Measurements from ENCODE around the gene RSRC1. TPM values are rescaled to one million over a fixed set of nuclear protein-coding genes. Genes with fewer than 3 reads are reported as not detected.
A peak's percentile ranks its signal among the peaks of the same experiment; 100 is the strongest.

RSRC1 gene
- total RNA-seq, 2 experiments from 2014 or later = 44.9 to 61.6 TPM

- H3K9me3 Mint-ChIP-seq (ENCODE audit: low read depth) = no peaks in the 10 kb centered on the region
- ChIA-PET POLR2A (no interaction called here), CTCF (interaction anchor here (1.3 kb wide), 1 partner anchor 21 kb away, joined by 3 read pairs; no protein-coding TSS in a partner anchor)
- no peak for DNase-seq
- no peak overlapping the region for H3K4me3 Mint-ChIP-seq
- intact Hi-C loops (cut with DNase I, micrococcal nuclease) = no loop called here
- H3K36me3 Mint-ChIP-seq (ENCODE audit: low read depth) = peaks cover 30% of the 10 kb centered on the region
- H3K27me3 Mint-ChIP-seq = no peaks in the 10 kb centered on the region
- H3K27ac Mint-ChIP-seq = no peak overlapping the region
- H3K4me1 Mint-ChIP-seq = no peaks in the 10 kb centered on the region
- ATAC-seq = no peak
Measured at GRCh38 chr3:158140396-158140795, 30.5 kb downstream of the RSRC1 start.

- Mint-ChIP-seq H3K36me3 (ENCODE audit: low read depth) (peaks cover 38% of the 10 kb centered on the region), H3K9me3 (ENCODE audit: low read depth) (no peaks in the 10 kb centered on the region), H3K4me3 (no peak overlapping the region), H3K27me3 (no peaks in the 10 kb centered on the region), H3K27ac (no peak overlapping the region), H3K4me1 (peaks cover 10% of the 10 kb centered on the region)
- no peak for DNase-seq
- intact Hi-C loops (cut with DNase I, micrococcal nuclease) = no loop called here
- no peak for ATAC-seq
- ChIA-PET CTCF (no interaction called here), POLR2A (interaction anchor here (0.6 kb wide), 1 partner anchor 31 kb away, joined by 8 read pairs; no protein-coding TSS in a partner anchor)
Measured at GRCh38 chr3:158148218-158148617, 38.3 kb downstream of the RSRC1 start.

GRCh38 chr3:158152186-158152585 is 42.3 kb downstream of the RSRC1 start:
- H3K36me3 Mint-ChIP-seq (ENCODE audit: low read depth) = peaks cover 34% of the 10 kb centered on the region
- H3K4me1 Mint-ChIP-seq = peaks cover 10% of the 10 kb centered on the region
- H3K27ac Mint-ChIP-seq = no peak overlapping the region
- POLR2A ChIA-PET = no interaction called here
- intact Hi-C loops (cut with DNase I, micrococcal nuclease) = no loop called here
- H3K9me3 Mint-ChIP-seq (ENCODE audit: low read depth) = peaks cover 3% of the 10 kb centered on the region
- DNase-seq = peak; percentile 7
- no peaks in the 10 kb centered on the region for H3K27me3 Mint-ChIP-seq
- ATAC-seq = peak; percentile 71
- CTCF ChIA-PET = no interaction called here
- H3K4me3 Mint-ChIP-seq = no peak overlapping the region

- ChIA-PET POLR2A (no interaction called here), CTCF (no interaction called here)
- Mint-ChIP-seq H3K36me3 (ENCODE audit: low read depth) (peaks cover 26% of the 10 kb centered on the region), H3K4me1 (peaks cover 8% of the 10 kb centered on the region), H3K27ac (no peak overlapping the region), H3K27me3 (no peaks in the 10 kb centered on the region), H3K4me3 (no peak overlapping the region), H3K9me3 (ENCODE audit: low read depth) (peaks cover 3% of the 10 kb centered on the region)
- intact Hi-C loops (cut with DNase I, micrococcal nuclease) = no loop called here
- DNase-seq = no peak
- no peak for ATAC-seq
Measured at GRCh38 chr3:158158969-158159368, 49.1 kb downstream of the RSRC1 start.

- no peaks in the 10 kb centered on the region for H3K27me3 Mint-ChIP-seq
- DNase-seq (no peak), ATAC-seq (no peak)
- POLR2A ChIA-PET = interaction anchor here (0.6 kb wide), 1 partner anchor 48 kb away, joined by 3 read pairs; no protein-coding TSS in a partner anchor
- peaks cover 3% of the 10 kb centered on the region for H3K9me3 Mint-ChIP-seq (ENCODE audit: low read depth)
- CTCF ChIA-PET = no interaction called here
- H3K27ac Mint-ChIP-seq = no peak overlapping the region
- no peak overlapping the region for H3K4me3 Mint-ChIP-seq
- peaks cover 8% of the 10 kb centered on the region for H3K4me1 Mint-ChIP-seq
- intact Hi-C loops (cut with DNase I, micrococcal nuclease) = no loop called here
- H3K36me3 Mint-ChIP-seq (ENCODE audit: low read depth) = peaks cover 24% of the 10 kb centered on the region
Measured at GRCh38 chr3:158159714-158160113, 49.8 kb downstream of the RSRC1 start.

- H3K27ac Mint-ChIP-seq = no peak overlapping the region
- no peak overlapping the region for H3K4me3 Mint-ChIP-seq
- ChIA-PET CTCF (interaction anchor here (1.3 to 1.5 kb wide), 2 partner anchors 20 to 25 kb away, joined by 3 to 6 read pairs; no protein-coding TSS in a partner anchor), POLR2A (no interaction called here)
- DNase-seq = no peak
- H3K9me3 Mint-ChIP-seq (ENCODE audit: low read depth) = no peaks in the 10 kb centered on the region
- peak; percentile 55 for ATAC-seq
- H3K36me3 Mint-ChIP-seq (ENCODE audit: low read depth) = peaks cover 19% of the 10 kb centered on the region
- H3K27me3 Mint-ChIP-seq = no peaks in the 10 kb centered on the region
- intact Hi-C loops (cut with DNase I, micrococcal nuclease) = no loop called here
- H3K4me1 Mint-ChIP-seq = peaks cover 8% of the 10 kb centered on the region
Measured at GRCh38 chr3:158160958-158161357, 51.1 kb downstream of the RSRC1 start.

GRCh38 chr3:158165141-158165655 is 55.3 kb downstream of the RSRC1 start:
- Mint-ChIP-seq H3K4me1 (peaks cover 14% of the 10 kb centered on the region), H3K4me3 (no peak overlapping the region), H3K9me3 (ENCODE audit: low read depth) (peaks cover 3% of the 10 kb centered on the region), H3K27me3 (no peaks in the 10 kb centered on the region), H3K36me3 (ENCODE audit: low read depth) (peaks cover 21% of the 10 kb centered on the region), H3K27ac (no peak overlapping the region)
- intact Hi-C loops (cut with DNase I, micrococcal nuclease) = no loop called here
- CTCF ChIA-PET = interaction anchor here (0.6 to 0.8 kb wide), 2 partner anchors 128 to 955 kb away, joined by 3 to 4 read pairs; no protein-coding TSS in a partner anchor
- POLR2A ChIA-PET = no interaction called here
- ATAC-seq (no peak), DNase-seq (no peak)

- no peaks in the 10 kb centered on the region for H3K27me3 Mint-ChIP-seq
- ATAC-seq (no peak), DNase-seq (no peak)
- POLR2A ChIA-PET = no interaction called here
- peaks cover 24% of the 10 kb centered on the region for H3K36me3 Mint-ChIP-seq (ENCODE audit: low read depth)
- peaks cover 14% of the 10 kb centered on the region for H3K4me1 Mint-ChIP-seq
- intact Hi-C loops (cut with DNase I, micrococcal nuclease) = no loop called here
- no peak overlapping the region for H3K27ac Mint-ChIP-seq
- peaks cover 3% of the 10 kb centered on the region for H3K9me3 Mint-ChIP-seq (ENCODE audit: low read depth)
- CTCF ChIA-PET = interaction anchor here (0.6 kb wide), 1 partner anchor 127 kb away, joined by 3 read pairs; no protein-coding TSS in a partner anchor
- no peak overlapping the region for H3K4me3 Mint-ChIP-seq
Measured at GRCh38 chr3:158165730-158166129, 55.8 kb downstream of the RSRC1 start.

- peaks cover 3% of the 10 kb centered on the region for H3K9me3 Mint-ChIP-seq (ENCODE audit: low read depth)
- ATAC-seq (no peak), DNase-seq (no peak)
- H3K27me3 Mint-ChIP-seq = no peaks in the 10 kb centered on the region
- H3K4me3 Mint-ChIP-seq = no peak overlapping the region
- POLR2A ChIA-PET = no interaction called here
- no peak overlapping the region for H3K27ac Mint-ChIP-seq
- peaks cover 9% of the 10 kb centered on the region for H3K4me1 Mint-ChIP-seq
- CTCF ChIA-PET = interaction anchor here (0.6 kb wide), 1 partner anchor 127 kb away, joined by 3 read pairs; no protein-coding TSS in a partner anchor
- peaks cover 27% of the 10 kb centered on the region for H3K36me3 Mint-ChIP-seq (ENCODE audit: low read depth)
- intact Hi-C loops (cut with DNase I, micrococcal nuclease) = no loop called here
Measured at GRCh38 chr3:158166223-158166622, 56.3 kb downstream of the RSRC1 start.

GRCh38 chr3:158167737-158168557 is 58.1 kb downstream of the RSRC1 start:
- ATAC-seq (peak; percentile 80), DNase-seq (peak; percentile 20)
- intact Hi-C loops (cut with DNase I, micrococcal nuclease) = no loop called here
- no peaks in the 10 kb centered on the region for H3K27me3 Mint-ChIP-seq
- peaks cover 3% of the 10 kb centered on the region for H3K9me3 Mint-ChIP-seq (ENCODE audit: low read depth)
- peaks cover 8% of the 10 kb centered on the region for H3K4me1 Mint-ChIP-seq
- ChIA-PET POLR2A (no interaction called here), CTCF (no interaction called here)
- peaks cover 31% of the 10 kb centered on the region for H3K36me3 Mint-ChIP-seq (ENCODE audit: low read depth)
- no peak overlapping the region for H3K27ac Mint-ChIP-seq
- H3K4me3 Mint-ChIP-seq = no peak overlapping the region

GRCh38 chr3:158169091-158169491 is 59.2 kb downstream of the RSRC1 start:
- peaks cover 8% of the 10 kb centered on the region for H3K4me1 Mint-ChIP-seq
- POLR2A ChIA-PET = no interaction called here
- ATAC-seq (no peak), DNase-seq (no peak)
- H3K9me3 Mint-ChIP-seq (ENCODE audit: low read depth) = peaks cover 3% of the 10 kb centered on the region
- no peaks in the 10 kb centered on the region for H3K27me3 Mint-ChIP-seq
- H3K36me3 Mint-ChIP-seq (ENCODE audit: low read depth) = peaks cover 27% of the 10 kb centered on the region
- H3K4me3 Mint-ChIP-seq = no peak overlapping the region
- CTCF ChIA-PET = no interaction called here
- H3K27ac Mint-ChIP-seq = no peak overlapping the region
- intact Hi-C loops (cut with DNase I, micrococcal nuclease) = no loop called here

GRCh38 chr3:158181096-158181495 is 71.2 kb downstream of the RSRC1 start:
- ATAC-seq = no peak
- Mint-ChIP-seq H3K4me3 (no peak overlapping the region), H3K36me3 (ENCODE audit: low read depth) (peaks cover 13% of the 10 kb centered on the region), H3K4me1 (no peaks in the 10 kb centered on the region), H3K9me3 (ENCODE audit: low read depth) (peaks cover 7% of the 10 kb centered on the region), H3K27ac (no peak overlapping the region), H3K27me3 (no peaks in the 10 kb centered on the region)
- POLR2A ChIA-PET = no interaction called here
- DNase-seq = no peak
- CTCF ChIA-PET = no interaction called here
- intact Hi-C loops (cut with DNase I, micrococcal nuclease) = no loop called here

Data from activated CD4-positive, alpha-beta T cell treated with anti-CD3 and anti-CD28 coated beads for 36 hours (primary cell).